Amygdala (tissue), 56 donors: Measurements from ENCODE around the gene UPK3BL2.
"Not testable (repeated sequence)": the region's sequence is repeated elsewhere in the genome, so short reads cannot be mapped to it uniquely, and the experiment has no call there.

ENCODE experiments used
- DNase-seq, 56 donors: peaks; one replicate each; lab custom pipeline; 2025; lab: John Stamatoyannopoulos, UW

UPK3BL2 gene

GRCh38 chr7:102496861-102497260 lies 46.6 kb downstream of the UPK3BL2 start:
- DNase-seq: not testable (repeated sequence)

DNA sequence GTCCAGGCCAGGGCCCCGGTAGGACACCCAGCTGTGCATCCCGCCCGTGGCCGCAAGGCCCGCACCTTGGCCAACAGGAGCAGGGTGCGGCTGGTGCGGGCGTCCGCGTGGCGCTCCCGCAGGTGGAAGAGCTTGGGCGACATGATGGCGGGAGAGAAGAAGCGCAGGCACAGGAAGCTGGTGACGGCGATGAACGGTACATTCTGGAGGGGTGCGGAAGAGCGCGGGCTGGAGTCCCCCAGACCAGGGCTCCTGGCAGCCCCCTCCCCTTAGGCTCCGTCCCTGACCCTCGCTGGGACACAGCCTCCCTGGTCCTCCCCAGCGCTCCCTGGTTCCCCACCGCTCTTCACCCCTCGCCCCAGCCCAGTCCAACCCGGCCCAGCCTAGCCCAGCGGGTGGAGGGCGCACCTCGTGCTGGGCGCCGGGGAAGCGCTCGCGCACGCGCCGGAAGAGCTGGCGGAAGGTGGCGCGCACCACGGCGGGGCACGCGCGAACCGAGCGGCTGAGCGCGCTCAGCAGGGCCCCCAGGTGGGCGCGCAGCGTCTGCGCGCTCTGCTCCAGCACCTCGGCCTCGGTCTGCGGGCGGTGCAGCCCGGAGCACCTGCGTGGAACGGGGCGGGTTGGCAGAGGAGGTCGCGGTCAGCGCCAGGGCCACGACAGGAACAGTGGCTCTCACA lies 48.9 kb downstream of the UPK3BL2 start:
- not testable (repeated sequence) for DNase-seq

DNA sequence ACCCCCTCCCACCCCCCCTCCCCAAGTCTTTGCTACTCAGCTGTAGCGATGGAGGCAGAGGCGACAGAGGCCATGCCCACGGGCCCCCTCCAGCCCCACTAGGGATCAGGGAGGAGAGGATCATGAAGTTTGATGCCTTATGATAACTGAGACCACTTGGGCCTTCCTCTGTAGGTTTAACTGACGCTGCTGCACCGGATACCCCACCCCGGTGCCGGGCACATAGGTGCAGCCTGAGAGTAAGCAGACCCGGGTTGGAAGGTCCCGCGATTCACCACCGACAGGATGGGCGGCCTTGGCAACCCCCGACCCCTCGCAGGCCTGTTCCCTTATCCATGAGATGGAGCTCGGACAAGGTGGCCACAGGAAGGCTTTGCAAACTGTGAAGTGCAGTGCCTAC lies 49.5 kb downstream of the UPK3BL2 start:
- DNase-seq: not testable (repeated sequence)

- not testable (repeated sequence) for DNase-seq
Observed at GRCh38 chr7:102493220-102493935, 50.1 kb downstream of the UPK3BL2 start.

GRCh38 chr7:102490529-102491075 lies 52.9 kb downstream of the UPK3BL2 start:
- not testable (repeated sequence) for DNase-seq
